GM13977 (cell line): ENCODE data around the gene FRMPD1.

Experiments used
- DNase-seq: peaks from one replicate; pipeline ENCODE4 v3.0.0; 2012; ENCODE audit warnings: low spot score
- in situ Hi-C: fragments of 300-500 bp; cut with MboI; formaldehyde crosslinking; loops from one replicate; pipeline ENCODE4 v1.12.0; 2022; ENCODE audit warnings: low sequenced_read_pairs, low pct_unique_long_range_greater_than_20kb, mixed read lengths, inconsistent platforms; ENCODE audit not compliant: unreplicated experiment
- TF ChIP-seq, protein P1 (sequence below): IDR thresholded peaks from 2 replicates; pipeline ENCODE4 v1.5.1; 2012; ENCODE audit warnings: mild to moderate bottlenecking, control low read depth; ENCODE audit not compliant: insufficient read depth; ENCODE audit errors: extremely low read depth, missing control alignments

FRMPD1 gene

GRCh38 chr9:37656936-37657335 is 6.2 kb downstream of the FRMPD1 start:
- in situ Hi-C loops, result no loop called here
- TF ChIP-seq, protein P1, sequence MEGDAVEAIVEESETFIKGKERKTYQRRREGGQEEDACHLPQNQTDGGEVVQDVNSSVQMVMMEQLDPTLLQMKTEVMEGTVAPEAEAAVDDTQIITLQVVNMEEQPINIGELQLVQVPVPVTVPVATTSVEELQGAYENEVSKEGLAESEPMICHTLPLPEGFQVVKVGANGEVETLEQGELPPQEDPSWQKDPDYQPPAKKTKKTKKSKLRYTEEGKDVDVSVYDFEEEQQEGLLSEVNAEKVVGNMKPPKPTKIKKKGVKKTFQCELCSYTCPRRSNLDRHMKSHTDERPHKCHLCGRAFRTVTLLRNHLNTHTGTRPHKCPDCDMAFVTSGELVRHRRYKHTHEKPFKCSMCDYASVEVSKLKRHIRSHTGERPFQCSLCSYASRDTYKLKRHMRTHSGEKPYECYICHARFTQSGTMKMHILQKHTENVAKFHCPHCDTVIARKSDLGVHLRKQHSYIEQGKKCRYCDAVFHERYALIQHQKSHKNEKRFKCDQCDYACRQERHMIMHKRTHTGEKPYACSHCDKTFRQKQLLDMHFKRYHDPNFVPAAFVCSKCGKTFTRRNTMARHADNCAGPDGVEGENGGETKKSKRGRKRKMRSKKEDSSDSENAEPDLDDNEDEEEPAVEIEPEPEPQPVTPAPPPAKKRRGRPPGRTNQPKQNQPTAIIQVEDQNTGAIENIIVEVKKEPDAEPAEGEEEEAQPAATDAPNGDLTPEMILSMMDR, result no peak
- no peak for DNase-seq

- no peak for DNase-seq
- TF ChIP-seq, protein P1, result no peak
- in situ Hi-C loops, result no loop called here
Measured at GRCh38 chr9:37660691-37661090, 9.9 kb downstream of the FRMPD1 start.

DNA sequence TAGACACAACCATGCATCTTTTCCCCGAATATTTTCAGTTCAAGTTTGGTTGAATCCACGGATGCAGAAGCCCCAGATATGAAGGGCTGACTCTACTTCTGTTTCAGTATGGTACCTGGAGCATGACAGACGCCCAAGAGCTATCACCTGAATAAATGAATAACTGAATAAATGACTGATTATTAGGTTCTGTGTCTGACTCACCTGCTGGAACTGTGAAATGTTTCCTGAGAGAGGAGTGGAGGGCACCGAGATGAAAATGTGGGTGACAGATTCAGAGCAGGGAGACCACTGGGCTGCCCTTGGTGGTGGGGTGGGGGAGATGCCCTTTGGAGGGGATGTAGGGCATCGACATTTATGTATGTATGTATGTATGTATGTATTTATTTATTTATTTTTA is 13.2 kb downstream of the FRMPD1 start:
- TF ChIP-seq, protein P1, result no peak
- no peak for DNase-seq
- in situ Hi-C loops, result no loop called here

DNA sequence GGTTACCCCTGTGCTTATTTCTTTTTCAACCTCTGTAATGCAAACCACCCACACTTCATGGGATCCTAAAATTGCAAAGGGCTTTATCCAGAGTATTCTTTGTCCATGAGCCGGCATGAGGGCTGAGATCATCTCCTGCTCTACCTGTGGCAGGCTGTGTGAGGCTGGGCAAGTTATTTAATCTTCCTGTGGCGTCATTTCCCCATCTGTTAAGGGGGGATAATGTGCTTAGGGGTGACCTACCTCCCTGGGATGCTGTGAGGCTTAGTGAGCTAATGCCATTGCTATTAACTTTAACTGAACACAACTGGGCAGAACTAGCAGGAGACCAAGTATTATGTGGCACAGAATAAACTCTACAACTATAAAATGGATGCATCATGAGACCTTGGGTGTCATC is 17.0 kb downstream of the FRMPD1 start:
- TF ChIP-seq, protein P1, result no peak
- in situ Hi-C loops, result no loop called here
- DNase-seq, result no peak

GRCh38 chr9:37668116-37668601 is 17.4 kb downstream of the FRMPD1 start:
- in situ Hi-C loops, result no loop called here
- DNase-seq, result no peak
- TF ChIP-seq, protein P1, result no peak

- in situ Hi-C loops, result no loop called here
- DNase-seq, result no peak
- TF ChIP-seq, protein P1, result no peak
Measured at GRCh38 chr9:37669232-37669631, 18.5 kb downstream of the FRMPD1 start.

DNA sequence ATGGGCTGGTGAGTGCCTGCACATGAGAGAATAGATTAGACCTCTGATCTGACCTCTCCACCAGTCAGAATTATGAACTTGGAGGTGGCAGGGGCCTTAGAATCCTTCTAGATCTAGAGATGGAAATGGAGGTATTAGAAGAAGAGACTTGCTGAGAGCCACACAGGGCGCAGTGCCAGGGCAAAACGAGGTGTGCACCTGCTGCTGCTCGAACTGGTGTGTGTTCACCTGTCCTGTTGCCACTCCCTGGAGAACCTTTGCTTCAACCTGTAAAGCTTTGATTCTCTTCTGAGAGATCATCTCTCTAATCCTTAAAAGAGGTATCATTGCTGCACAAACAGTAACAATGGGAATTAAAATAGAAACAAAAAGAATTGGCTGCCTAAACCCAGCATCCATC is 24.9 kb downstream of the FRMPD1 start:
- in situ Hi-C loops, result no loop called here
- no peak for DNase-seq
- TF ChIP-seq, protein P1, result no peak
